Muscle of leg (tissue), 11 donors: ENCODE results near the gene INTS6L. TPM values are rescaled to one million over a fixed set of nuclear protein-coding genes. Genes with fewer than 3 reads are reported as not detected.
A peak's percentile ranks its signal among the peaks of the same experiment; 100 is the strongest.
"Not testable (repeated sequence)": the region's sequence is repeated elsewhere in the genome, so short reads cannot be mapped to it uniquely, and the experiment has no call there.

ENCODE experiments used
- DNase-seq: peaks from one replicate; pipeline ENCODE4 v3.0.0; 2013
- H3K27ac ChIP-seq: one replicate; pipeline ENCODE4 v1.5.1; 2013; ENCODE audit warnings: mild to moderate bottlenecking, low read length, control low read depth
- H3K27me3 ChIP-seq: one replicate; pipeline ENCODE4 v1.6.1; 2013; ENCODE audit warnings: low read length; ENCODE audit not compliant: control insufficient read depth, insufficient read depth
- H3K36me3 ChIP-seq: one replicate; pipeline ENCODE4 v1.6.1; 2013; ENCODE audit warnings: low read length; ENCODE audit not compliant: control insufficient read depth, insufficient read depth
- H3K4me1 ChIP-seq: one replicate; pipeline ENCODE4 v1.6.1; 2013; ENCODE audit warnings: low read length; ENCODE audit not compliant: control insufficient read depth, insufficient read depth
- H3K4me3 ChIP-seq: one replicate; pipeline ENCODE4 v1.5.1; 2013; ENCODE audit warnings: low read length, control low read depth
- H3K9me3 ChIP-seq: replicated peaks from 2 replicates; pipeline ENCODE4 v1.6.1; 2013; ENCODE audit warnings: low read depth, low read length; ENCODE audit not compliant: control insufficient read depth
- WGBS: methylation state at CpG from one replicate; pipeline ENCODE4 v1.1.5; 2013; ENCODE audit warnings: missing lambda C conversion rate; ENCODE audit not compliant: insufficient coverage; 5-methylcytosine and 5-hydroxymethylcytosine counted together
- polyA plus RNA-seq, 8 donors: library from polyadenylated mRNA; unstranded; fragments of 120-200 nt; gene quantifications; one replicate each; pipeline versions ENCODE4 v1.2.1 to v1.2.3, GENCODE V29; 2013; ENCODE audit warnings: inconsistent platforms in 1 of 8, low replicate concordance in 1 of 8; ENCODE audit not compliant: insufficient read length in 8 of 8, insufficient read depth in 1 of 8
- total RNA-seq: library from RNA; stranded (reverse); fragments of 120-200 nt; gene quantifications from one replicate; pipeline ENCODE4 v1.2.4, GENCODE V29; 2013

INTS6L gene
- total and polyA plus RNA-seq, 9 donors, result 7.6 to 16.1 (median 11.3) TPM

DNA sequence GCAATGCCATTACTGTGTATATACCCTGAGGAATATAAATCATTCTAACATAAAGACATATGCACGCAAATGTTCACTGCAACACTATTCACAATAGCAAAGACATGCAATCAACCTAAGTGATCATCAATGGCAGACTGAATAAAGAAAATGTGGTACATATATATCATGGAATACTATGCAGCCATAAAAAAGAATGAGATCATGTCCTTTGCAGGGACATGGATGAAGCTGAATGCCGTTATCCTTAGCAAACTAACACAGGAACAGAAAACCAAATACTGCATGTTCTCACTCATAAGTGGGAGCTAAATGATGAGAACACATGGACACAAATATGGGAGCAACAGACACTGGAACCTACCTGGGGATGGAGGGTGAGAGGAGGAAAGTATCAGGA lies 73.6 kb downstream of the INTS6L start:
- H3K27me3 ChIP-seq, DNase-seq, H3K4me1 ChIP-seq, H3K27ac ChIP-seq, H3K9me3 ChIP-seq, H3K4me3 ChIP-seq, H3K36me3 ChIP-seq: not testable (repeated sequence)
- WGBS, result no CpG with 5 or more reads among the region's 2 CpGs

DNA sequence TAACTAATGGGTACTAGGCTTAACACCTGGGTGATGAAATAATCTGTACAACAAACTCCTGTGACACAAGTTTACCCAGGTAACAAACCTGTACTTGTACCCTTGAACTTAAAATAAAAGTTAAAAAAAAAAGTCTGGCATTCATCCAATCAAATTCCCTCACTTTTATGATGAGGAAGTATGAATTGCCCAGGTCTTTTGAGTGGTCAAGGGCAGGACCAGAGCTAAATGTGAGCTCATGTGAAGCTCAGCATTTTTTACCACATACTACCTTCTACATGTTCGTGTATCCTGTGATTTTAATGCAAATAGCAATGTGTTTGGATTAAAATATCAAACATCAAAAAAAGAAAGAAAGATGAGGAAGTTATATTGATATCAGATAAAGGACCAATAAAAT lies 74.0 kb downstream of the INTS6L start:
- not testable (repeated sequence) for H3K27me3 ChIP-seq, H3K9me3 ChIP-seq, H3K4me1 ChIP-seq, H3K27ac ChIP-seq, H3K4me3 ChIP-seq, DNase-seq, H3K36me3 ChIP-seq
- WGBS, result no CpG with 5 or more reads among the region's 1 CpG

DNA sequence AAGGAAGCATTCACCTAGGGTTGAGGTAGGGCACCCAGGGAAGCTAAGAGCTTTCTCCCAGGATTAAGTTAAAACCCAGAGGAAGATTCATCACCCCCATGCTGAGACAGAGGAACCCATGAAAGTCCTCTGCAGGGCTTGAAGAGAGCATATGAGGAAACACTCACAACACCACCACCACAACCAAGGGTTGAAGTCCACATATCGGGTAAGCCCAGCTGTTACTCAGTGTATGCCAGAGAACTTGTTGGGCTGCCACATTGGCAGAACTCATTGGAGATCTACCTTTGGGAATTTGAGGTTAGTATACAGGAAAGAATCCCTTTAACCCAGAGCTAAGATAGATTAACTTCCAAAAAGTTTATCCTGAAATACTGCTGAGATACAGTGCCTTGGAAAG lies 75.1 kb downstream of the INTS6L start:
- DNase-seq, result no peak
- Histone ChIP-seq H3K4me1 (no peaks in the 10 kb centered on the region), H3K27ac (no peak overlapping the region), H3K36me3 (no peaks in the 10 kb centered on the region), H3K9me3 (no peaks in the 10 kb centered on the region), H3K4me3 (no peak overlapping the region), H3K27me3 (peaks cover 6% of the 10 kb centered on the region)
- no CpG with 5 or more reads among the region's 1 CpG for WGBS

DNA sequence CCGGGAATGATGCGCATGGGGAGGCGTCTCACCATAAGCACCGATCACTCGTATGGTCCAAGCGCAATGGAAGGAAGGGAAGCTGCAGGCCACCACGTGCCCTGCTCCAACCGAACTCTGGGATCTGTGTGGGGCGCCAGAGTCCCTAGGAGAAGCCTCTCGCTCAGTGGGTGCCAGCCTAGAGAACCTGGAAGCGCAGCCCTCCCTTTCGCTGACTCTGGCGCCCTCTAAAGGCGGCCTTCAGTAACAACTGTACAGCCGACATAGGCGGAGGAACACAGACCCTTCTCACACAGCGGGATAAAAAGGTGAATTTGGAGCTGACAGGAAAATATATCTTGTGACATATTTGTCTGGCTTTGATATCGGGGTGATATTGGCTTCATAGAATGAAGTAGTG lies 76.0 kb downstream of the INTS6L start:
- 63% methylated on average over 12 of the region's 18 CpGs for WGBS

DNA sequence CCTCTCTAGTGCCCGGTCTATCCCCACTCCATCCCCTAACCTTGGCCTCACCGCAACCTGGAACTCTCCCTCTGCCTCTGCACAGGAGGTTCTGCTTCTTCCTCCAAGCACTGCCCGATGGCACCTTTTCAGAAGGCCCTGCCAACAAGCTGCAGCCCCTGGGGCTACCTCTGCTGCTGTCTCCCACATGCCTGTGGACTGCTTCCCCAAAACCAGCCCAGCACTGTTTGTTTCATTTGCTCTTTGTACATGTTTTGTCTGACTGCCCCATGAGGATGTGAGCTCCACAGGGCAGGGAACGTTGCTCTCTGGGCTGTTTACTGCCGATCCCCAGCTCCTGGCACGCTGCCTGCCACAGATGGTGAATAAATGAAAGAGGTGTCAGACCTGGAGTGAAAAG lies 85.4 kb downstream of the INTS6L start:
- Histone ChIP-seq H3K36me3 (no peaks in the 10 kb centered on the region), H3K4me3 (no peak overlapping the region), H3K4me1 (no peaks in the 10 kb centered on the region), H3K27me3 (peaks cover 2% of the 10 kb centered on the region), H3K27ac (no peak overlapping the region), H3K9me3 (no peaks in the 10 kb centered on the region)
- WGBS, result 55% methylated on average over 5 of the region's 6 CpGs
- DNase-seq, result no peak

More for the DNA sequence above, 76.0 kb downstream of the INTS6L start:
- Histone ChIP-seq H3K36me3 (no peaks in the 10 kb centered on the region), H3K27me3 (peaks cover 4% of the 10 kb centered on the region), H3K4me1 (no peaks in the 10 kb centered on the region), H3K27ac (no peak overlapping the region), H3K4me3 (no peak overlapping the region), H3K9me3 (no peaks in the 10 kb centered on the region)
- DNase-seq, result peak; percentile 16

DNA sequence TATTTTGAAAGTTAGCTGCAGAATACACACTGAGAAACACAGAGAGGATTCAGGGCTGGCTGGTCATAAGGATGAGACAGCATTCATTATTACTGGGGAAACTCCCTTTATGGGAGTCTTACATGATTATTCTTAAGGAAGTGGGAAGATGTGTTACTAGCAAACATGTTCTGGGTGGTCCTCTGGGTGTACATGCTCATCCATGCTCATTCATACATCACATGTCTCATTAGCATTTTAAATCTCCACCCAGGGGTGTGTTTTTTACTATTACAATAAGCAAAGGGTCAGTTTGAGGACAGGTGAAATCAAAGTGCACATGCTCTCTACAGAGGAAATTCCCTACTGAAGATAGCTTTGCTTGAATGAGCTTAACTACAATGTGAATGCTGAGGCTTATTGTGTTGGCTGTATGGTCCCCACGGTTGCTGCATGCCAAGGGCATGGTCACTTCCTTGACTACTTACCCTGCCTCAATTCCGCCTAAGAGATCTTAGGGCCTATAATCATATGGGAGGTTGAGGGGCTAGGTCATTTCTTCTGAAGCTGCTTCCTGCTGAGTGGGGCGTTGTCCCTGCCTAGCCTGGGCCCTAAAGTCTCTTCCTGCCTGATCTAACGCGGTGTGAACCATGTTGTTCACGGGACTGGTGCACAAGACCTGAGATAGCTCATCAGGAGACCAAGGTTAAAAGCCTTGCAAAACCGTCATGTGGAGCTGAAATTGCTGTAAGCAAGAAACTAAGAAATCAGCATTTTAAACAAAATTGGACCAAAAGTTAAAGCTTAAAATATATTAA lies 104.1 kb downstream of the INTS6L start:
- not testable (repeated sequence) for DNase-seq
- no CpG with 5 or more reads among the region's 7 CpGs for WGBS

DNA sequence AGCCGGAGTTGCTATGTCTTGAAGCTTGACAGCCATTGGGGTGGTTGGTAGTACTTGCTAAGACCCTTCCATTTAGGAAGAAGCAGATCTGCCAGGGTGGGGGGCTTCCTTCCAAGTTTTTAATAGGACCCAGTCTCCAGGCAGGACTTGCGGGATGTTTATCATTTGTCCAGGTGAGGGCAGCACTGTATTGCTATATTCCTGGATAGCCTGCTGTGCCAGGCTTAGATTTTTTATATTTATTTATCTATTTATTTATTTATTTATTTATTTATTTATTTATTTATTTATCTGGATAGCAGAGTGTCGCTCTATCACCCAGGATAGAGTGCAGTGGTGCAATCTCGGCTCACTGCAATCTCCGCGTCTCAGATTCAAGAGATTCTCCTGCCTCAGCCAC lies 105.5 kb downstream of the INTS6L start:
- WGBS, result 83% methylated on average over 1 of the region's 6 CpGs
- H3K27ac ChIP-seq, result no peak overlapping the region
- peaks cover 11% of the 10 kb centered on the region for H3K27me3 ChIP-seq
- H3K4me1 ChIP-seq, result no peaks in the 10 kb centered on the region
- H3K36me3 ChIP-seq, result no peaks in the 10 kb centered on the region
- DNase-seq, result peak; percentile 12
- H3K4me3 ChIP-seq, result no peak overlapping the region
- no peaks in the 10 kb centered on the region for H3K9me3 ChIP-seq

More for the DNA sequence above, 104.1 kb downstream of the INTS6L start:
- not testable (repeated sequence) for H3K36me3 ChIP-seq, H3K4me1 ChIP-seq, H3K27ac ChIP-seq, H3K27me3 ChIP-seq, H3K4me3 ChIP-seq, H3K9me3 ChIP-seq

DNA sequence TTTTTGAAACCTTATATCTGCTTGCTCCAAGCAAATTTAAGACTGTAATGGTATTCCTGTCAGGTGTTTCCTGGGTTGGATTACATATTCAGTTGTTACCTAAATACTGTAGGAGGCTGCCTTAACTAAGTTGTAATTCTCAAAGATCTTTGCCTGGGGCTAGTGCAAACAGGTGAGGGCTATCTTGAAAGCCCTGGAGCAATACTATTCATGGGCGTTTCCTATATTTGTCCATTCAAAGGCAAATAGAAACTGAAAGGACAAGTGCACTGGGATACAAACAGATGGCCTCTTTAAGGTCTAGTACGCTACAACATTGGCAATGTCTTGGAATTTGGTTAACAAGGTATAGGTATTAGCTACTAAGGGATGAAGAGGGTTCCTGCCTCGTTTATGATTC lies 108.9 kb downstream of the INTS6L start:
- DNase-seq, result no peak
- Histone ChIP-seq H3K4me3 (no peak overlapping the region), H3K36me3 (no peaks in the 10 kb centered on the region), H3K27ac (no peak overlapping the region), H3K9me3 (no peaks in the 10 kb centered on the region), H3K4me1 (no peaks in the 10 kb centered on the region), H3K27me3 (peaks cover 11% of the 10 kb centered on the region)
- whole genome bisulfite sequencing, result 46% methylated on average over 3 of the region's 3 CpGs

Other genes with a start within 250 kb of the INTS6L start
- gene ETDC, start 211.2 kb upstream of the INTS6L start, total RNA-seq, result not detected
- gene ETDC, start 211.2 kb upstream of the INTS6L start, polyA plus RNA-seq, result under 1 TPM in 1 of 8 donors, not detected in 7; 0.80 TPM
- 9.3 TPM for gene ZNF75D, start 176.6 kb upstream of the INTS6L start, total RNA-seq
- gene ZNF75D, start 176.6 kb upstream of the INTS6L start, polyA plus RNA-seq, result 10 to 100 TPM in 5 of 8 donors, 1 to 10 TPM in 3; 7.8 to 16.0 (median 11.0) TPM
- gene ZNF449, start 175.9 kb upstream of the INTS6L start, total RNA-seq, result 15.5 TPM
- gene ZNF449, start 175.9 kb upstream of the INTS6L start, polyA plus RNA-seq, result 10 to 100 TPM in 7 of 8 donors, 1 to 10 TPM in 1; 8.2 to 15.0 (median 11.1) TPM
- gene SMIM10L2A, start 98.7 kb upstream of the INTS6L start, total RNA-seq, result 1.6 TPM
- 1 to 10 TPM; 1.9 to 2.8 (median 2.3) TPM for gene SMIM10L2A, start 98.7 kb upstream of the INTS6L start, polyA plus RNA-seq
- 0.13 TPM for gene CT45A1, start 193.0 kb downstream of the INTS6L start, total RNA-seq
- gene CT45A1, start 193.0 kb downstream of the INTS6L start, polyA plus RNA-seq, result under 1 TPM in 4 of 8 donors, not detected in 4; 0.14 to 0.36 (median 0.31) TPM
- not detected for gene CT45A3, start 247.5 kb downstream of the INTS6L start, total RNA-seq
- under 1 TPM in 4 of 8 donors, not detected in 4; 0.18 to 0.38 (median 0.24) TPM for gene CT45A3, start 247.5 kb downstream of the INTS6L start, polyA plus RNA-seq